ENCODE measurements around the gene KRTAP12-1. TPM values are rescaled to one million over a fixed set of nuclear protein-coding genes. Genes with fewer than 3 reads are reported as not detected.

KRTAP12-1 gene
- total and polyA plus RNA-seq, 3 donors from 2014 or later = not detected

DNA sequence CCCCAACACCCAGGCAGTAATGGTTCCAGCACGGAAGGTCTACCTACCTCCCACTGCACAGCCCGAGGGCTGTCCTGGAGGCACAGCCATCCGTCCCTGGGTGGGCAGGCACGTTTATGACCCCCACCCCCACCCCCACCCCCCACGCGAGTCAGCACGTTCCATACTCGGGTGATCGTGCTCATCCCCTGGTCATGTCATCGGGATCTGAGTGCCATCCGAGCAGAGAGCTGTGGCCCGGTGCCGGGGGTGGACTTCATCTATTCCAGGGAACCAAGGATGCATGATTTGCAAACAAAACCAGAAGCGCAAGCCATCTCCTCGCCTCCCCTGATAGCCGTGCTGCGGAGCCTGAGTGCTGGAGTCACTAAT, 28.3 kb upstream of the KRTAP12-1 start:
- H3K27me3 ChIP-seq = no peaks in the 10 kb centered on the region
- TF ChIP-seq POLR2A (IDR thresholded peaks at IDR 0.05) = no peak
- TF ChIP-seq, protein P1, sequence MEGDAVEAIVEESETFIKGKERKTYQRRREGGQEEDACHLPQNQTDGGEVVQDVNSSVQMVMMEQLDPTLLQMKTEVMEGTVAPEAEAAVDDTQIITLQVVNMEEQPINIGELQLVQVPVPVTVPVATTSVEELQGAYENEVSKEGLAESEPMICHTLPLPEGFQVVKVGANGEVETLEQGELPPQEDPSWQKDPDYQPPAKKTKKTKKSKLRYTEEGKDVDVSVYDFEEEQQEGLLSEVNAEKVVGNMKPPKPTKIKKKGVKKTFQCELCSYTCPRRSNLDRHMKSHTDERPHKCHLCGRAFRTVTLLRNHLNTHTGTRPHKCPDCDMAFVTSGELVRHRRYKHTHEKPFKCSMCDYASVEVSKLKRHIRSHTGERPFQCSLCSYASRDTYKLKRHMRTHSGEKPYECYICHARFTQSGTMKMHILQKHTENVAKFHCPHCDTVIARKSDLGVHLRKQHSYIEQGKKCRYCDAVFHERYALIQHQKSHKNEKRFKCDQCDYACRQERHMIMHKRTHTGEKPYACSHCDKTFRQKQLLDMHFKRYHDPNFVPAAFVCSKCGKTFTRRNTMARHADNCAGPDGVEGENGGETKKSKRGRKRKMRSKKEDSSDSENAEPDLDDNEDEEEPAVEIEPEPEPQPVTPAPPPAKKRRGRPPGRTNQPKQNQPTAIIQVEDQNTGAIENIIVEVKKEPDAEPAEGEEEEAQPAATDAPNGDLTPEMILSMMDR (IDR thresholded peaks at IDR 0.05) = no peak
- 3 to 17% methylated on average over 9 to 17 of the region's 17 CpGs for WGBS, 2 donors
- peaks cover 13% of the 10 kb centered on the region for H3K4me1 ChIP-seq
- no peak overlapping the region for H3K4me3 ChIP-seq
- intact Hi-C loops (cut with DNase I; ENCODE audit: low total_unique reads) = no loop called here
- H3K36me3 ChIP-seq (ENCODE audit: low read depth, missing control alignments) = no peaks in the 10 kb centered on the region
- no peaks in the 10 kb centered on the region for H3K9me3 ChIP-seq
- DNase-seq = no peak
- H3K27ac ChIP-seq = no peak overlapping the region

DNA sequence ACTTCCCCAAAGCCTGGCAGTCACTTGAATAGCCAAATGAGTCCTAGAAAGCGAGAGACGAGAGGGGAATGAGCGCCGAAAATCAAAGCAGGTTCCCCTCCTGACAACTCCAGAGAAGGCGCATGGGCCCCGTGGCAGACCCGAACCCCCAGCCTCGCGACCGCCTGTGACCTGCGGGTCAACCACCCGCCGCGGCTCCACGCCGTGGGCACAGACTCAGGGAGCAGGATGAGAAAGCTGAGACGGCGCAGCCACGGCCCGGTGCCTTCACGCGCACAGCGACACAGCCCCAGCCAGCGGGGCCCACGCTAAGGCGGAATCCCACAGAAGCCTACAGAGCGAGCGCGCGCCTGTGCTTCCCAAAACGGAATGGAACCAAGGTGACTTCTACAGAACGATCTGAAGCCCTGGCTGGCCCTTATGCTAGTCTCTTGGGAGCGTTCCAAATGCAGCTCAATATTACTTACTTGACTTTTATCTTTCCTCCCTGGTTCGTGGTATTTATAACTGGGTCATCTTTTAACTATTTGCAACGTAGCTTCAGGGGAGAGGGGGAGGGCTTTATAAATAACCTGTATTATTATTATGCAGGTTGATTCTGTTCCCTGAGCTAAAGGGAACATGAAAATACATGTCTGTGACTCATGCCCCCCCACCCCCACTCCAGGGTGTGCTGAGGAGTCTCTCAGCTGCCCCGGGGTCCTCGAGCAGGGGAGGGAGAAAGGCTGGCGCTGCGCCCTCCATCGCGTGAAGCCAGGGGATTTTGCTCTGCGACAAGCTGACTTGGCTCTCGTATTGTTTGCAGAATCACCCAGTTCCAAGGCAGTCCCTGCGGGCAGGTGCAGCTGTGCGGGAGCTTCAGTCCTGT, 27.7 kb upstream of the KRTAP12-1 start:
- H3K4me3 ChIP-seq = no peak overlapping the region
- no peaks in the 10 kb centered on the region for H3K9me3 ChIP-seq
- intact Hi-C loops (cut with DNase I; ENCODE audit: low total_unique reads) = no loop called here
- H3K27ac ChIP-seq = no peak overlapping the region
- no peak for DNase-seq
- TF ChIP-seq POLR2A (IDR thresholded peaks at IDR 0.05) = no peak
- TF ChIP-seq, protein P1 (IDR thresholded peaks at IDR 0.05) = no peak
- peaks cover 13% of the 10 kb centered on the region for H3K4me1 ChIP-seq
- 2 to 5% methylated on average over 28 to 45 of the region's 45 CpGs for WGBS, 2 donors
- H3K27me3 ChIP-seq = no peaks in the 10 kb centered on the region
- no peaks in the 10 kb centered on the region for H3K36me3 ChIP-seq (ENCODE audit: low read depth, missing control alignments)

DNA sequence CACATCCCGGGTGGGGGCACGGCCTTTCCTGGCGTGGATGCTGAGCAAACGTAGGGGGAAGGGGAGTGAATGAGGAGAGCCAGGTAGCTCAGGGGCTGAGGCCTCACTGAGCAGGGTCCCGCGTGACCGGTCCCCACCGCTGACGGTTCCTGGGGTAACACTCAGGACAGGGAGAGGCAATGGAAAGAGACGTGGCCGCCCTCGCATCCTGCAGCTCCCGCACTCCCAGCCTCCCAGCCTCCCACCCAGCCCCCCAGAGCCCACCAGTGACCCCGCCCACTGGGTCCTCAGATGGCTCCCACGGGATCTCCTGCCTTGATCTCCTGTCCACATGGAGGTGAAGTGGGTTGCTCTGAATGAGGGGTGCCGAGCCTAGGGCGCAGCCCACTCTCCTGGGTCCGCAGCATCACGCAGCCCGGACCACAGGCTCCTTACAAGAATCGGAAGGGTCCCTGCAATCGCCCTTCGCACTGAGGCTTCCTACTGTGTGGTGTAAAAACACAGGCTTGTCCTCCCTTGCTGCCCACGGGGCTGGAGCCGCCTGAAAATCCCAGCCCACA, 27.0 kb upstream of the KRTAP12-1 start:
- 0 to 4% methylated on average over 3 to 25 of the region's 25 CpGs for WGBS, 2 donors
- TF ChIP-seq, protein P1 (IDR thresholded peaks at IDR 0.05) = no peak
- no peak for TF ChIP-seq POLR2A (IDR thresholded peaks at IDR 0.05)
- H3K36me3 ChIP-seq (ENCODE audit: low read depth, missing control alignments) = no peaks in the 10 kb centered on the region
- peaks cover 13% of the 10 kb centered on the region for H3K4me1 ChIP-seq
- H3K27ac ChIP-seq = no peak overlapping the region
- no peak overlapping the region for H3K4me3 ChIP-seq
- H3K9me3 ChIP-seq = no peaks in the 10 kb centered on the region
- DNase-seq = no peak
- intact Hi-C loops (cut with DNase I; ENCODE audit: low total_unique reads) = no loop called here
- no peaks in the 10 kb centered on the region for H3K27me3 ChIP-seq

DNA sequence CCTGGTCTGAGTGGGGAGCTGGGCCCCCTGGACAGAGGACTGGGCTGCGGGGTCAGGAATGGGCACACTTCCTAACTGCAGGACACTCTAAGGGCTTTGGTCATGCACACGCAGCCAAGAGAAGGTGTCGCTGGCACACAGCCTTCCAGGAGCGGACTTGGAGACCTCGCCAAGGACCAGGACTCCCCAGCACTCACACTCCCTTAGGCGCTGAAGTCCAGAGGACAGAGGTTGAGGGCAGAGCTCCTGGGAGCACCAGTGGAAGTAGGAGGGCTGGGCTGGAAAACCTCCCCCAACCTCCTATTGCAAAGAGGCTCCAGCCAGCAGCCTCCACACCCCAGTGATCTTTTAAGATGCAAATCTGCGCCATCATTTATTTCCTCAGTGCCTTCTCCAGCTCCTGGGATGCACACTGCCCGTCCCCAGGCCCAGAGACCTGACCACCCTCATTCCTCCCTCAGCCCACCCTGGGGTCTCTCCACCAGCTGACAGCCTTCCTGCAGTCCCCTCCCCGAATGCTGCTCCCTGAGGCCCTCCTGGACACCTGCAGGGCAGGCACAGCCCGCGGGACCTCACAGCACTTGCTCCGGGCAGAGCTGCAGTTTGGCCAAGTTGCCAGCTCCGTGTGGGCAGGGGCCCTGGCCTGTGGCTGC, 26.4 kb upstream of the KRTAP12-1 start:
- H3K9me3 ChIP-seq = no peaks in the 10 kb centered on the region
- no peaks in the 10 kb centered on the region for H3K36me3 ChIP-seq (ENCODE audit: low read depth, missing control alignments)
- DNase-seq = no peak
- WGBS, 2 donors = 4% methylated on average over 9 to 13 of the region's 13 CpGs
- no peak overlapping the region for H3K27ac ChIP-seq
- intact Hi-C loops (cut with DNase I; ENCODE audit: low total_unique reads) = no loop called here
- no peak overlapping the region for H3K4me3 ChIP-seq
- no peaks in the 10 kb centered on the region for H3K27me3 ChIP-seq
- TF ChIP-seq, protein P1 (IDR thresholded peaks at IDR 0.05) = no peak
- no peak for TF ChIP-seq POLR2A (IDR thresholded peaks at IDR 0.05)
- peaks cover 13% of the 10 kb centered on the region for H3K4me1 ChIP-seq

Measured in testis (tissue), 3 donors.